ENCODE results near the gene PABPC3. TPM values are rescaled to one million over a fixed set of nuclear protein-coding genes. Genes with fewer than 3 reads are reported as not detected.

The PABPC3 gene
- total RNA-seq, 2 experiments from 2014 or later, result 0.42 to 0.65 TPM

DNA sequence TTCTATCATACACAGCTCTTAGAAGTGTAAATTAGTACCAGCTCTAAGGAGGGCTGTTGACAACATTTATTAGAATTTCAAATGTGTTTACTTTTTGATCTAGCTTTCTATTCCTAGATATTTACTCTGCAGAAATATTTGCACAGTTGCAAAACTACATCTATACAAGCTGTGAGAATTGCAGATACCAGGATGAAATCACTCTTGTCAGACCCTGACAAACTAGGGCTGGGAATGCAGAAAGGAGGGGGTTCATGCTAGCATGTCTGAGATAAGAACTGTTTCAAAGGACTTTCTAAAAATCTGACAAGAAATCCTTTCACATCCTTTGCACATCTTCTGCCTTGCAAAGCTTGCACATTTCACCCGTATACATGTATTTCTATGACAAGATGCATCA lies 11.8 kb upstream of the PABPC3 start:
- no peaks in the 10 kb centered on the region for H3K4me1 Mint-ChIP-seq
- no peaks in the 10 kb centered on the region for H3K9me3 Mint-ChIP-seq
- ATAC-seq (ENCODE audit: low read depth), result no peak
- H3K27ac Mint-ChIP-seq, result no peak overlapping the region
- no peaks in the 10 kb centered on the region for H3K36me3 Mint-ChIP-seq
- no peak for DNase-seq
- peaks cover 21% of the 10 kb centered on the region for H3K27me3 Mint-ChIP-seq
- no peak overlapping the region for H3K4me3 Mint-ChIP-seq
- POLR2A ChIA-PET, result no interaction called here

DNA sequence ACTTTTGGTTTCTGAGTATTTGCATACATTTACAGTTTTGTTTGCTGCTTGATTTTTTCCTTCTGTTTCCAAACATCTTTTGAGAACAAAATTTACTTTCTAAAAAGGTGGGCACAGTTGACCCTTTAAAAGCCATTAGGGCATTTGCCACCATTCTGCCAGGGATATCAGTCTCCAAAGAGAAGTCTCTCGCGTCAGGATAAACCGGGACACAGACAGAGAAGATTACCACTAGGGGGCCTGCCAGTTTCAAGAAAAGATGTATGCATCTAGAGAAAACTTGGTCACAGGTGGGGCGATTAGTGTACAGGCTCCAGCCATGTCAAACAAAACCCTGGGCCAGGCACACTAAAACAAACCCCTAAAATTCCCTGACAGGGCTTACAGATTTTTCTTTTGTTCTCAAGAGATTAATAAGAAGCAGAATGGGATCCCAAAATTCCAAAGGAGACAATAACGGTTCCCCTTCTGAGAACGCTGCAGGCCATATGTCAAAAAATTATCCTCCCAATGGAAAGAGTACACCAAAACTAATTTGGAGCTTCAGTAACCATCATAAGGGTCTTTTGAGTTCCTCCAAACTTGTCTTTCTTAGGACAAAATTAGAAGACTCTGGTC lies 10.7 kb upstream of the PABPC3 start:
- ATAC-seq (ENCODE audit: low read depth) (no peak), DNase-seq (no peak)
- Mint-ChIP-seq H3K36me3 (no peaks in the 10 kb centered on the region), H3K4me3 (no peak overlapping the region), H3K27me3 (peaks cover 20% of the 10 kb centered on the region), H3K27ac (no peak overlapping the region), H3K9me3 (no peaks in the 10 kb centered on the region), H3K4me1 (no peaks in the 10 kb centered on the region)
- POLR2A ChIA-PET, result no interaction called here

DNA sequence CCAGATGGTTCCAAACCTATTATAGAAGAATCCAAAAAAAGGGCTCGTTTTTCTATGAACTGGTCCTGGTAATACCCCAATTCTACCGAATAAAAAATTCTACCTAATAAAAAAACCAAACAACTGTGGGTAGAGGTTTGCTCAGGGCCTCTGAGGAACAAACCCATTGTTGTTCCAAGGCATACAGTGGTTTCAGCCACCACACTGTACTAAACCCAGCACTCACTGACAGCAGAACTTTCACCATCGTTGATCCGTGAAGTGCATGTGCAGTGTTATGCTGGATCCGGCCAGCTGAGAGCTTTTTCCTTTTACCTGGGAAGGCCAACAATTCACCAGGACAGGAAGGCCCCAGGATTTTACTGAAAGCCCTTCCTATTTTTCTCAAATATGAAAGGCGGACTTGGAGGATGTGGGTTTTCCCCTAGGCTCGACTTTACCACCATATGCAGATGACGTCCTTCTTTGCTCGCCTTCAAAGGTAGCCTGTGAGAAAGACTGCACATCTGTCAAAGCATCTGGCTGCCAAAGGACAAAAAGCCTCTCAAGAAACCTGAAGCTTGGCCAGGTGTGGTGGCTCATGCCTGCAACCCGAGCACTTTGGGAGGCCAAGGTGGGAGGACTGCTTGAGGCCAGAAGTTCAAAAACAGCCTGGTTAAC lies 7.2 kb upstream of the PABPC3 start:
- DNase-seq, result no peak
- H3K27me3 Mint-ChIP-seq, result peaks cover 9% of the 10 kb centered on the region
- POLR2A ChIA-PET, result no interaction called here
- no peak for ATAC-seq (ENCODE audit: low read depth)
- no peak overlapping the region for H3K4me3 Mint-ChIP-seq
- H3K4me1 Mint-ChIP-seq, result no peaks in the 10 kb centered on the region
- no peaks in the 10 kb centered on the region for H3K9me3 Mint-ChIP-seq
- H3K27ac Mint-ChIP-seq, result no peak overlapping the region
- H3K36me3 Mint-ChIP-seq, result no peaks in the 10 kb centered on the region

DNA sequence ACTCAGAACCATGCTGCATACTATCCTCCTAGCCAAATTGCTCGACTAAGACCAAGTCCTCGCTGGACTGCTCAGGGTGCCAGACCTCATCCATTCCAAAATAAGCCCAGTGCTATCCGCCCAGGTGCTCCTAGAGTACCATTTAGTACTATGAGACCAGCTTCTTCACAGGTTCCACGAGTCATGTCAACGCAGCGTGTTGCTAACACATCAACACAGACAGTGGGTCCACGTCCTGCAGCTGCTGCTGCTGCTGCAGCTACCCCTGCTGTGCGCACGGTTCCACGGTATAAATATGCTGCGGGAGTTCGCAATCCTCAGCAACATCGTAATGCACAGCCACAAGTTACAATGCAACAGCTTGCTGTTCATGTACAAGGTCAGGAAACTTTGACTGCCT lies 1.5 kb downstream of the PABPC3 start:
- H3K4me3 Mint-ChIP-seq, result no peak overlapping the region
- no peaks in the 10 kb centered on the region for H3K9me3 Mint-ChIP-seq
- H3K27me3 Mint-ChIP-seq, result peaks cover 33% of the 10 kb centered on the region
- no peaks in the 10 kb centered on the region for H3K36me3 Mint-ChIP-seq
- H3K4me1 Mint-ChIP-seq, result no peaks in the 10 kb centered on the region
- no peak overlapping the region for H3K27ac Mint-ChIP-seq
- ATAC-seq (ENCODE audit: low read depth) (no peak), DNase-seq (no peak)
- POLR2A ChIA-PET, result no interaction called here

DNA sequence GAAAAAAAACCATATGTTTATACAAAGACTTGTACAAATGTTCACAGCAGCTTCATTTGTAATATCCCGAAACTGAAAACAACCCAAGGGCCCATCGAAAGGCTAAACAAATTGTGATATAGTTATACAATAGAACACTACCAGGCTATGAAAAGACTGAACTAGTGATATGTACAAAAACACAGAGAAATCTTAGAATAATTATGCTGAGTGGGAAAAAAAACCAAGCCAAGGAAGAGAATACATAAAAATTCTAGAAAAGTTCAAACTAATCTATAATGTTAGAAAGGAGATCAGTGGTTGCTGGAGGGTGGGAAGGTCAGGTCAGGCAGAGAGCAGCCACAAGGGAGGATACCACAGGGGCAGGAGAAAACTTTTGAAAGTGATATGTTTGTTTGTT lies 7.8 kb downstream of the PABPC3 start:
- H3K27me3 Mint-ChIP-seq, result peaks cover 14% of the 10 kb centered on the region

DNA sequence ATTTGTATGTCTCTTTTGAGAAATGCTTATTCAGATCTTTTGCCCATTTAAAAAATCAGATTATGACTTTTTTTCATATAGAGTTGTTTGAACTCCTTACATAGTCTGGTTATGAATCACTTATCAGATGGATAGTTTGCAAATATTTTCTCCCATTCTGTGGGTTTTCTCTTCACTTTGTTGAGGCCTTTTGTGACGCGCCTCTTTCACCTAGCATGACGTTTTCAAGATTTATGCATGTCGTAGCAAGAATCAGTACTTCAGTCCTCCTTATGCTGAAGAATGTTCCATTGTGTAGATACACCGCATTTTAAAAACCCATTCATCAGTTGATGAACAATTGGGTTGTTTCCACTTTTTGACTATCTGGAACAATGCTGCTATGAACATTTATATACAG lies 13.4 kb downstream of the PABPC3 start:
- H3K9me3 Mint-ChIP-seq, result no peaks in the 10 kb centered on the region
- no peak overlapping the region for H3K4me3 Mint-ChIP-seq
- no peaks in the 10 kb centered on the region for H3K36me3 Mint-ChIP-seq
- DNase-seq, result no peak
- H3K27me3 Mint-ChIP-seq, result peaks cover 31% of the 10 kb centered on the region
- H3K4me1 Mint-ChIP-seq, result peaks cover 3% of the 10 kb centered on the region
- ATAC-seq (ENCODE audit: low read depth), result no peak
- no peak overlapping the region for H3K27ac Mint-ChIP-seq
- POLR2A ChIA-PET, result no interaction called here

More for the DNA sequence above, 7.8 kb downstream of the PABPC3 start:
- DNase-seq, result no peak
- no peak for ATAC-seq (ENCODE audit: low read depth)
- POLR2A ChIA-PET, result no interaction called here
- Mint-ChIP-seq H3K4me1 (no peaks in the 10 kb centered on the region), H3K9me3 (no peaks in the 10 kb centered on the region), H3K4me3 (no peak overlapping the region), H3K27ac (no peak overlapping the region), H3K36me3 (no peaks in the 10 kb centered on the region)

DNA sequence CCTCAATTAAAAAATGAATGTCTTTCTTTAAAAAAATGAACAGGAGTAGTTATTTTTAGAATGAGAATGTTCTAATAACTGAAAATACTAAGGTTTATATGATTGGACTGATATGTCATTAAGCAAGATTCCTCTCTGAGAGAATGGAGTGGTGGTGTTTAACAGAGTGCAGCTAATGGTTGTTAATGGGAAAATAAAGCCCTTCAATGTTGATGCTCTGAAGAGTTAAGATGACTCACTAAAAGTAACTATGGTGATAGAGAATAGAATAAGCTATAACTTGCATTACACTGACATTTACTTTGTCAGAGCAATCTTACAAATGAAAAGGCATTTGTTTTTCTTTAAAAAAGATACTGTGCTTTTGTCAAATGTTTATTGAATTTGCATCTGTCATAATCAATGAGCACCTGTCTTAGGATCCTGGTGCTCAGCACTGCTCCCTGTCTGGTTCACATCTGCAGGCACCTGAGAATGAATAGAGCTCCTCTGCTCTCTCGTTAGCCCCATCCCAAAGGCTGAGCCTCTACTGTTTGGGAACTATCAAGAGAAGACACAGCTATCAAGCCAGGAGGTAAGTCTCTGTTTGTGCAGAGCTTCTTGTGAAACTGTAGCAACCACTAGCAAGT lies 15.1 kb downstream of the PABPC3 start:
- POLR2A ChIA-PET, result no interaction called here
- Mint-ChIP-seq H3K36me3 (no peaks in the 10 kb centered on the region), H3K27me3 (peaks cover 31% of the 10 kb centered on the region), H3K4me3 (no peak overlapping the region), H3K9me3 (no peaks in the 10 kb centered on the region), H3K4me1 (peaks cover 5% of the 10 kb centered on the region), H3K27ac (no peak overlapping the region)
- DNase-seq (no peak), ATAC-seq (ENCODE audit: low read depth) (no peak)

DNA sequence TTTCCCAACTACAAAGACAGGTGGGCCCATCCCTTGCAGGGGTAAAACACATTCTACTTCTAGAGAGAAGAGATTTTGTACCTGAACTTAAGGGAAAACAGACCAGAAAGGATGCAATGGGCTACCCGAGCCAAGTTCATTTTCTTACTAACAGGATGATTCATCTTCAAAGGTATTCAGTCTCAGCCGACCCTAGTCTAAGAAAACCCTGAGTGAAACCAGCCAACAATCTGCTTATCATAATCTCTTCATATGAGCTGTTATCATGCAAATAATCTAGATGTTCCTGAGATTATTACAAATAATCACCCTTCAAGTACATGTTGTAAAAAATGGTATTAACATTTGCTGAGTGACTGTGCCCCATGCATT lies 15.6 kb downstream of the PABPC3 start:
- no peak for DNase-seq
- H3K4me1 Mint-ChIP-seq, result peaks cover 5% of the 10 kb centered on the region

DNA sequence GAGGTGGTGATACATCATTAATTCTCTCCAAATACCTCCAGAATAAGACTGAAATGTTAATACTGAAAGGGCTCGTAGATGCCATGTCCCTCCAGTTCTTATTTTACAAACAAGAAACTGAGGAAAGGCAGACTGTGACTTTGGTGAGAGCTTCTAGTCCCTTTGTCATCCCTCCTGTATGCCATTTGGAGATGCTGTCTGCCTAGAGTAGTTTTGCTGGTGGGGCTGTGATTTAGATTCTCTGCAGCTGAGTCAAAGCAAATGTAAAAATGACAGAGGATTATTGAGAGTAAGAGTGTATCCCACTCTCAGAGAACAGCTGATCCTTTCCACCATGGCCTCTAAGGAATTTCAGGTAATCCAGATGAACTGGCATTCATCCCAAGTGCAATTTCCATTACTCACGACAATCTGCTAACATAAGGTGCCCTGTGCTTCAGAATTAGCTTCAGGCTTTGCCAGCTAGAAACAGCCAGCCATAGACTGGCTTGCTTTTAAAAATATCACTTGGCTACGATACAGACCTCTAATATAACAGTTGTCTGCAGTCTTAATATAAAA lies 16.8 kb downstream of the PABPC3 start:
- H3K27me3 Mint-ChIP-seq, result peaks cover 31% of the 10 kb centered on the region
- no peaks in the 10 kb centered on the region for H3K9me3 Mint-ChIP-seq
- no peaks in the 10 kb centered on the region for H3K36me3 Mint-ChIP-seq
- H3K4me1 Mint-ChIP-seq, result peaks cover 5% of the 10 kb centered on the region
- POLR2A ChIA-PET, result no interaction called here
- no peak overlapping the region for H3K4me3 Mint-ChIP-seq
- DNase-seq (no peak), ATAC-seq (ENCODE audit: low read depth) (no peak)
- H3K27ac Mint-ChIP-seq, result no peak overlapping the region

More for the DNA sequence above, 15.6 kb downstream of the PABPC3 start:
- H3K36me3 Mint-ChIP-seq, result no peaks in the 10 kb centered on the region
- no peaks in the 10 kb centered on the region for H3K9me3 Mint-ChIP-seq
- POLR2A ChIA-PET, result no interaction called here
- peaks cover 31% of the 10 kb centered on the region for H3K27me3 Mint-ChIP-seq
- H3K27ac Mint-ChIP-seq, result no peak overlapping the region
- H3K4me3 Mint-ChIP-seq, result no peak overlapping the region
- ATAC-seq (ENCODE audit: low read depth), result no peak

DNA sequence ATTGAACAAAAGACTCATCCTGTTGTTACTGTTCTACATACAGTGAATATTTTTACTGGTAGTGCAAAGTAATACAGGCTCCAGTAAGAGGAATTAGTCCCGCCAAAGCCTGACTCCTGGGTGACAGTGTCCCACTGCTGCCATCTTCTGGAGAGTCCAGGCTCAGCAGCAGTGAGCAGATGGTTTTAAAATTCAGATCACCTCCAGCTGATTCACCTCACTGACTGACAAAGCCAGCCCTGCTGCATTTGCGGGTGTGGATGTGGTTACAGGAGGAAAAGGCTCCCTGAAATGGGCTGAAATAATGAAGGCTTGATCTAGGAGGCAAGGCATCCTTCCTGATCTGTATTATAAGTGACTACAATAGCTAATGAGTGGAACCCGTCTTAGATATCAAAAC lies 18.3 kb downstream of the PABPC3 start:
- Mint-ChIP-seq H3K4me3 (no peak overlapping the region), H3K27me3 (peaks cover 33% of the 10 kb centered on the region), H3K9me3 (no peaks in the 10 kb centered on the region), H3K36me3 (no peaks in the 10 kb centered on the region), H3K27ac (no peak overlapping the region), H3K4me1 (peaks cover 5% of the 10 kb centered on the region)
- peak; percentile 68 for DNase-seq
- peak; percentile 70 for ATAC-seq (ENCODE audit: low read depth)
- POLR2A ChIA-PET, result no interaction called here

DNA sequence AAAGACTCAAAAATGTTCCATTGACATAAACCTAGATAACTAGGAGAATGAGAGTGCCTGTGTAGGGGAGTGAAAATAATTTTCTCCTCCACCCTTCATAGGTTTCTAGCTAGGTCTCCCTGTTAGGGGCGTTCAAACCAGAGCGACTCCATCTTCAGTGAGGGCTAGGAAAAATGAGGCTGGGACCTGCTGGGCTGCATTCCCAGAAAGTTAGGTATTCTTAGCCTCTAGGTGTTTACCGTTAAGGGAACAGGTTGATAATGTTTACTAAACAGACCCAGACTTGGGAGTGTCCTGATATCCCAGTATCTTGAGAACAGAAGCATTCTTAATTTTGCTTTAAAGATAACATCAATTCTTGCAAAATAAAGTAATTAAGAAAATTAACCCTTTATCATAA lies 20.1 kb downstream of the PABPC3 start:
- DNase-seq (no peak), ATAC-seq (ENCODE audit: low read depth) (no peak)
- Mint-ChIP-seq H3K4me1 (peaks cover 5% of the 10 kb centered on the region), H3K36me3 (peaks cover 2% of the 10 kb centered on the region), H3K27me3 (peaks cover 35% of the 10 kb centered on the region), H3K27ac (no peak overlapping the region), H3K4me3 (no peak overlapping the region), H3K9me3 (no peaks in the 10 kb centered on the region)
- POLR2A ChIA-PET, result no interaction called here

DNA sequence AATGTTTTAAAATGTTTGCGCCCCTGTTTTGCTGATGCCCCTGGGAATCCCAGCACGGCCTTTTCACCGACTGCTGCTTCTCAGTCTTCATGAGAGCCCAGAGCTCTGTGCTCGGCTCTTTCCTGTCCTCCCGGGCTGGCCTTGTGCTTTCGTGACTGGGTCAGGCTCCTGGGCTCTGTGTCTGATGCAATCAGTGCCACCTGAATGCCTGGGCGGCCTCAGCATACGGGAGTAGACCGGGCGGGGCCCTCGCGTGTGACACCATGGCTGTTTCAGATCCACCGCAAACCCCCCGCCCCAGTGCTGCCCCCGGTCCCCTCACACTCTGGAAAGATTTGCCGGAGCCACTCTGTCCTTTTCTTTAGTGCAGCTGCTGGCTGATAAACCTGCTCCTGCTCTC lies 21.4 kb downstream of the PABPC3 start:
- Mint-ChIP-seq H3K4me3 (no peak overlapping the region), H3K27me3 (peaks cover 33% of the 10 kb centered on the region), H3K4me1 (peaks cover 5% of the 10 kb centered on the region), H3K36me3 (peaks cover 2% of the 10 kb centered on the region), H3K9me3 (peaks cover 2% of the 10 kb centered on the region), H3K27ac (no peak overlapping the region)
- ATAC-seq (ENCODE audit: low read depth) (no peak), DNase-seq (no peak)
- POLR2A ChIA-PET, result no interaction called here

DNA sequence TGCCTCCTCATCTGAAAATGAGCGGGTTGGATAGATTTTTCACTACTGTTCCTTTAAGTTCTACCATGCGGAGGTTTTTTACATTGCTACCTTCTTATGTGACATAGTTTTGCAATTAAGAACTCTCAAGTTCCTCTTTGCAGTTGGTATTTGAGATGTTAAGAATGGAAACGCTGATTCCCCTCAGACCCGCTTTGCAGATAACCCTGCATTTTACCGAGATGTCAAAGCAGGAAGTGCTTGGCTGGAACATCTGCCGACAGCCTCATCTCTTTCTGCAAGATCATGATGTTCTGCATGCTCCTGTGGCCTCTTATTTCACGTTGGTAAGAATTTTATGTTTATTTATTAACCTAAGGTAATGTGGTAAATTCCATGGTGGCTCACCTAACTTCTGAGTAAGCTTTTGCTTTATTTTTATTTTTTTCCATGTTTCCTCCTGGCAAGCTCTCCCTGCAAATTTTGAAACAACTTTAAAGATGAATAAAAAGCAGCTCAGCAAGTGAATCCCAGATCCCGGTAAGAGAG lies 22.5 kb downstream of the PABPC3 start:
- Mint-ChIP-seq H3K4me1 (peaks cover 5% of the 10 kb centered on the region), H3K27me3 (peaks cover 28% of the 10 kb centered on the region), H3K36me3 (peaks cover 2% of the 10 kb centered on the region), H3K27ac (no peak overlapping the region), H3K4me3 (no peak overlapping the region), H3K9me3 (peaks cover 2% of the 10 kb centered on the region)
- POLR2A ChIA-PET, result no interaction called here
- no peak for DNase-seq
- no peak for ATAC-seq (ENCODE audit: low read depth)

DNA sequence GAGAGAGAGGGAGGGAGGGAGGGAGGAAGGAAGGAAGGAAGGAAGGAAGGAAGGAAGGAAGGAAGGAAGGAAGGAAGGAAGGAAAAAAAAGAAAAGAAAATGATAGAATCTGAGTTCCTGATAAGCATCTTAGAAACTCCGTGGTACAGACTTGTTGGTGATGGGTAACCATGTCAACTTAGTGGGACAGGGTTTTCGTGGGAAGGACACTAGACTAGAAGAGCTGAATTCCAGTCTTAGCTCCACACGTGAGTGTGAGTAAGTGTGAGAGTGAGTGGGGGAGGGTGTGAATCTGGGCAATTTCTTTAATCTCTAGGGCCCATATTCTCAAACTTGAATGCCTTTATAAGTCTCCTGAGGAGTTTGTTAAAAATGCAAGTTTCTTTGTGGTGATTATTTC lies 35.0 kb downstream of the PABPC3 start:
- Mint-ChIP-seq H3K4me3 (no peak overlapping the region), H3K27ac (no peak overlapping the region), H3K36me3 (no peaks in the 10 kb centered on the region), H3K27me3 (peaks cover 15% of the 10 kb centered on the region), H3K4me1 (peaks cover 1% of the 10 kb centered on the region), H3K9me3 (peaks cover 3% of the 10 kb centered on the region)
- POLR2A ChIA-PET, result no interaction called here
- ATAC-seq (ENCODE audit: low read depth), result no peak
- no peak for DNase-seq

Data from activated naive CD8-positive, alpha-beta T cell treated with anti-CD3 and anti-CD28 coated beads, Interleukin-2, amount 10 ng/mL, durations not matched to agents 7 days and 5 days (primary cell).